Tibial nerve (tissue), 4 donors: Measurements from ENCODE around the gene RALGDS. TPM values are rescaled to one million over a fixed set of nuclear protein-coding genes. Genes with fewer than 3 reads are reported as not detected.

Experiments used
- DNase-seq, 2 donors: peaks; one replicate each; pipeline ENCODE4 v3.0.0-alpha.2; 2019; ENCODE audit warnings: low spot score in 2 of 2
- H3K27ac ChIP-seq, 4 donors: fragments of 200-600 bp; sonication (generic) in 3 of 4; one replicate each; pipeline ENCODE4 v1.5.1; 2017 to 2019; ENCODE audit warnings: mild to moderate bottlenecking in 1 of 4
- H3K27me3 ChIP-seq, 2 donors: fragments of 200-600 bp; sonication (generic) in 1 of 2; one replicate each; pipeline versions ENCODE4 v1.5.1 to v1.6.0; 2017 to 2019
- H3K36me3 ChIP-seq, 3 donors: fragments of 200-600 bp; sonication (generic); one replicate each; pipeline ENCODE4 v1.5.1; 2018 to 2019
- H3K4me1 ChIP-seq, 4 donors: fragments of 200-600 bp; sonication (generic) in 3 of 4; one replicate each; pipeline ENCODE4 v1.5.1; 2017 to 2019
- H3K4me3 ChIP-seq, 4 donors: fragments of 200-600 bp; sonication (generic) in 3 of 4; one replicate each; pipeline ENCODE4 v1.5.1; 2017 to 2019; ENCODE audit warnings: mild to moderate bottlenecking in 1 of 4, moderate library complexity in 1 of 4
- H3K9me3 ChIP-seq, 4 donors: fragments of 200-600 bp; sonication (generic) in 3 of 4; one replicate each; pipeline ENCODE4 v1.5.1; 2017 to 2019
- CTCF ChIP-seq, 5 experiments: fragments of 200-600 bp in 3 of 5; fragments of 450-650 bp in 2 of 5; sonication (generic) in 3 of 5; IDR thresholded peaks; one replicate each; pipeline ENCODE4 v1.5.1; 2016 to 2019; ENCODE audit warnings: antibody characterized with exemption in 5 of 5, mild to moderate bottlenecking in 3 of 5, moderate library complexity in 2 of 5
- EP300 ChIP-seq, 2 donors: sonication (generic); formaldehyde crosslinking; IDR thresholded peaks; one replicate each; pipeline ENCODE4 v1.6.1; 2017; ENCODE audit warnings: antibody characterized with exemption in 2 of 2, mild to moderate bottlenecking in 1 of 2
- POLR2A ChIP-seq, 2 donors: fragments of 450-650 bp; IDR thresholded peaks; one replicate each; pipeline ENCODE4 v1.6.1; 2017; ENCODE audit warnings: antibody characterized with exemption in 2 of 2, mild to moderate bottlenecking in 2 of 2, moderate library complexity in 2 of 2
- WGBS, 2 donors: methylation state at CpG; one replicate each; pipeline ENCODE4 v1.1.5; 2018; 5-methylcytosine and 5-hydroxymethylcytosine counted together
- total RNA-seq, 4 donors: library from RNA; depleted of rRNA; stranded (reverse); fragments of >200 nt; gene quantifications; one replicate each; pipeline ENCODE4 v1.1.0, GENCODE V29; 2016

RALGDS gene
- total RNA-seq, 4 donors from 2014 or later, result 34.5 to 60.0 (median 48.7) TPM

DNA sequence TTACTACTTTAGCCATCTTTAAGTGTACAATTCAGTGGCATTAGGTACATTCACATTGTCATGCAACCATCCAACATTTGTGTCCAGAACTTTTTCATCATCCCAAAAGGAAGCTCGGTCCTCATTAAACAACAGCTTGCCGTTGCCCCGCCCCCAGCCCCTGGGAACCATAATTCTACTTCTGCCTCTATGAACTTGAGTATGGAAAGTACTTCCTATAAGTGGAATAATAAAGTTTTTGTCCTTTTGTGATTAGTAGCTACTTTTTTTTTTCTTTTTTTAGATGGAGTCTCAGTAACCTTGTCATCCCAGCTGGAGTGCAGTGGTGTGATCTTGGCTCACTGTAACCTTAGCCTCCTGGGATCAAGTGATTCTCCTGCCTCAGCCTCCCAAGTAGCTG, 37.7 kb upstream of the RALGDS start:
- Histone ChIP-seq H3K27ac (no peak overlapping the region), H3K4me1 (peaks cover 0 to 31% (median 4%) of the 10 kb centered on the region in 4 donors), H3K4me3 (no peak overlapping the region), H3K27me3 (peaks cover 0 to 5% of the 10 kb centered on the region in 2 donors), H3K36me3 (peaks cover 0 to 22% (median 0%) of the 10 kb centered on the region in 3 donors), H3K9me3 (no peaks in the 10 kb centered on the region)
- 77 to 79% methylated on average over 3 of the region's 3 CpGs for WGBS, 2 donors
- no peak for TF ChIP-seq CTCF (IDR thresholded peaks at IDR 0.05)
- TF ChIP-seq EP300 (IDR thresholded peaks at IDR 0.05), result no peak
- TF ChIP-seq POLR2A (IDR thresholded peaks at IDR 0.05), result no peak
- DNase-seq, result no peak

- WGBS, 2 donors, result 61 to 80% methylated on average over 9 of the region's 9 CpGs
- no peak for DNase-seq
- TF ChIP-seq EP300 (IDR thresholded peaks at IDR 0.05), result no peak
- TF ChIP-seq CTCF (IDR thresholded peaks at IDR 0.05), result no peak
- TF ChIP-seq POLR2A (IDR thresholded peaks at IDR 0.05), result no peak
Measured at GRCh38 chr9:133155156-133155555, 34.1 kb upstream of the RALGDS start.

DNA sequence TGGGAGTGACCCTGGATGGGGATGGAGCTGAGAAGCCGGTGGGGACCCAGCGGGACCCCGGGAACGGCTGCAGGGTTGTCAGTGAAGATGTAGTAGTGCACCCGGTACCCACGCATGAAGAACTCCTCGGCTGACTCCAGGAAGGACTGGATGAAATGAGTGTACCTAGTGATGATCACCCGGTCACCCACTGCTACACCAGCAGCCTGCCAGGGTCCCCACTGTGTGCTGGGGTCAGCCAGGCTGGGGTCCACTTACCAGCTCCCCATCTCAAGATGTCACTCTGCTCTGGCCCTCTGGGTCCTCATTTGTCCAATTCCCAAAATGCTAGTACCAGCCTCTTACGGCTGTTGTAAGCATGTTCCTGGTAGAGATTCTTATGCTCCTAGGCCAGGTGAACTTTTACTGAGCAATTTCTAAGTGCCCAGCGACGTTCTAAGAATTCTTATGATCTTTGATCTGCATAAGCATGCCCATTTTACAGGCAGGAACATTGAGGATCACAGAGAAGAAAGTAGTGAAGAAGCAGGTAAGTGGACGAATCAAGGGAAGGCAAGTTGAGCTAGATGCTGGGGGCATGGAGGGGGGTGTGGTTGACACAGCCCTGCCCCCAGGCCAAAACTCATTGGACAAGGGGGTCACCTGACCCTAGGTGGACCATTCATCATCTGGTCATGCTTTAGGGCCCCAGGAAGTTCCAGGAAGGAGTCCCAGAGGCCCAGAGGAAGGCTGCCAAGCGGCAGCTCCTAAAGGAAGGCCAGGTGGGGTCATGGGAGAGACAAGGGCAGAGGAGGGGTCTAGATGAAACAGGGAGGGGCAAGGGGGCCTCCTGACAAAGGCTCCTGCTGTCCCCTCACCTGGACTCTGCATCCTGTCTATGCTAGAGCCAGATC, 33.3 kb upstream of the RALGDS start:
- H3K27me3 ChIP-seq, result no peaks in the 10 kb centered on the region
- no peak for TF ChIP-seq POLR2A (IDR thresholded peaks at IDR 0.05)
- TF ChIP-seq EP300 (IDR thresholded peaks at IDR 0.05), result no peak
- no peak for TF ChIP-seq CTCF (IDR thresholded peaks at IDR 0.05)
- H3K4me3 ChIP-seq, result no peak overlapping the region
- no peak for DNase-seq
- 83 to 86% methylated on average over 13 of the region's 13 CpGs for WGBS, 2 donors
- H3K27ac ChIP-seq, result no peak overlapping the region
- H3K4me1 ChIP-seq, result peaks cover 0 to 31% (median 0%) of the 10 kb centered on the region in 4 donors
- peaks cover 0 to 15% (median 0%) of the 10 kb centered on the region in 3 donors for H3K36me3 ChIP-seq
- H3K9me3 ChIP-seq, result no peaks in the 10 kb centered on the region

More at GRCh38 chr9:133155156-133155555, 34.1 kb upstream of the RALGDS start:
- Histone ChIP-seq H3K27ac (no peak overlapping the region), H3K4me3 (no peak overlapping the region), H3K9me3 (no peaks in the 10 kb centered on the region), H3K36me3 (peaks cover 0 to 22% (median 0%) of the 10 kb centered on the region in 3 donors), H3K27me3 (no peaks in the 10 kb centered on the region), H3K4me1 (peaks cover 0 to 23% (median 0%) of the 10 kb centered on the region in 4 donors)

- H3K36me3 ChIP-seq, result peaks cover 0 to 13% (median 0%) of the 10 kb centered on the region in 3 donors
- H3K4me1 ChIP-seq, result peaks cover 0 to 33% (median under 1%) of the 10 kb centered on the region in 4 donors
- DNase-seq, result no peak
- TF ChIP-seq POLR2A (IDR thresholded peaks at IDR 0.05) (no peak), EP300 (IDR thresholded peaks at IDR 0.05) (no peak), CTCF (IDR thresholded peaks at IDR 0.05) (no peak)
- H3K27me3 ChIP-seq, result no peaks in the 10 kb centered on the region
- WGBS, 2 donors, result 60 to 66% methylated on average over 33 to 36 of the region's 36 CpGs
- no peak overlapping the region for H3K27ac ChIP-seq
- H3K9me3 ChIP-seq, result no peaks in the 10 kb centered on the region
- no peak overlapping the region for H3K4me3 ChIP-seq
Measured at GRCh38 chr9:133153227-133154096, 32.4 kb upstream of the RALGDS start.
